GF-D8 (cell line): ENCODE results near the gene PANK3.
"Not testable (repeated sequence)": the region's sequence is repeated elsewhere in the genome, so short reads cannot be mapped to it uniquely, and the experiment has no call there.

Experiments
- DNase-seq: peaks from one replicate; lab custom pipeline; 2025; lab: John Stamatoyannopoulos, UW

Gene PANK3

DNA sequence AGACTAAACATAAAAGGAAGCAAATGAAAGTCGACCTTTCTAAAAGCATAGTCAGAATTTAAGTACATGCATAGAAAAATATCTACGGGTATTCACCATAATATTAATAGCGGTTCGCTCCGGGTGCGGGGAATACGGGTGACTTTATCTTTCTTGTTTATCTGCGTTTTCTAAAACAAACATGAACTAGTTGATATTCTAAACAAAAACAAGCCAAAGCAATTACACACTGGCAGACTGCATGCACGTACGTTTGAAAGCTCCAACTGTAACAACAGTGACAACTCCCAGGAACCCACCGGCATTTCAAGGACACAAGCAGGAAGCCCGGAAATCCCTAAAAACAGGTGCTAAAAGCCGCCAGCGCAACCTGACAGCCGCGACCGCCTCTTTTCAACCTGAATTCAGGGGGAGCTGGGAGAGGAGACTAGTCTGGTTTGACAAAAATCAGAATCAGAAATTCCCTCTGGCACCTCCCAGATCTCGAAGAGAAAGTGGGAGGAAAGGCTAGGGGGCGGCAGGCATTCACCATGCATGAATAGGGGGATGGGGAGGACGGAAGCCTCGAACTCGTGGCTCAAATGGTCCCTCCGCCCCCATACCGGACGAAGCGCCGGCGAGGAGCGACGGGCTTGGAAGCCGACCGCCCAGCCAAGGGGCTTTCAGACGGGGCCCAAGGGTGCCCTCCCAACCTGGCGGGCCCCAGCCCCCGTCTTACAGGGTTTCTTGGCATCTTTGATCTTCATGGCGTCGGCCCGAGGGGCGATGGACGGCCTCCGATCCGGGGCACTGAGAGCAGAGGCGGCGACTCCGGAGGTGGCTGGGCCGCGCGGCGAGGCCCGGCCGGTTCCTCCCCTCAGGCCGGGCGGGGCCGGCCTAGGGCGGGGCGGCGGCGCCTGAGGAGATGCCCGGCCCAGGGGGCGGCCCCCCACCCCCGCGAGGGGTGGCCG is at the start of gene PANK3:
Gene PANK3, minus strand, starts transcription at position 831 of the 950 bp plus-strand sequence. Its CDS starts 85 bp downstream, at position 746.
- peak; percentile 50 for DNase-seq

DNA sequence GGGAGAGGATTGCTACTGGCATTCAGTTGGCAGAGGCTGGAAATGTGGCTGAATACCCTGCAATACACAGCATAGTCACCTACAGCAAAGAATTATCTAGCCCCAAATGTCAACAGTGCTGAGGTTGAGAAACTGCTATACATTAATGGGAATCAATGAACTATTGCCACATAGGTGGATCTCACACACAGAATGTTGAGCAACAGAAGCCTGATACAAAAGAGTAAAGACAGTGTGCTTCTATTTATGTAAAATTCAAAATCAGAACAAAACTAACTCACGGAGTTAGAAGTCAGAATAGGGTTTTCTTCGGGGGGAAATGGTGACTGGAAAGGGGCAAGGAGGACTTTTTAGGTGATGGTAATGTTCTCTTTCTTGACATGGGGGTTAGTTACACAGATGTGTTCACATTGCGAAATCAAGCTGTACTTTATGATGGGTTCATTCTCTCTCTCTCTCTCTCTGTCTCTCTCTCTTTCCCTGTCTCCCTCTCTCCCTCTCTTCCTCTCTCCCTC is 45.7 kb upstream of the PANK3 start:
- no peak for DNase-seq

DNA sequence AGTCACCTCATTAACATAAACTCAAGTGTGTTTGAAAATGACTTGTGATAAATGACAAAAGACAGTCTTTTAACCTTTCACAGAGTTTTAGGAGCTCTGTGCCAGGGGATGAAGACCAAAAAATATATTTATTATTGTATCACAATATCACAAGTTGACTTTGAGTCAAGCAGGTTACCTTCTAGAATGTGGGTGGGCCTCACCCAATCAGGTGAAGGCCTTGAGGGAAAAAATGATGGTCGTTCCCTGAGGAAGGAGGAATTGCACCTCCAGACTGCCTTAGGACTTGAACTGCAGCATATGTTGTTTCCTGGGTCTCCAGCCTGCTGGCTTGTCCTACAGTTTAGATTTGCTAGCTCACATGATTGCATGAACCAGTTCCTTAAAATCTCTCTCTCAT is 41.6 kb upstream of the PANK3 start:
- DNase-seq, result no peak

DNA sequence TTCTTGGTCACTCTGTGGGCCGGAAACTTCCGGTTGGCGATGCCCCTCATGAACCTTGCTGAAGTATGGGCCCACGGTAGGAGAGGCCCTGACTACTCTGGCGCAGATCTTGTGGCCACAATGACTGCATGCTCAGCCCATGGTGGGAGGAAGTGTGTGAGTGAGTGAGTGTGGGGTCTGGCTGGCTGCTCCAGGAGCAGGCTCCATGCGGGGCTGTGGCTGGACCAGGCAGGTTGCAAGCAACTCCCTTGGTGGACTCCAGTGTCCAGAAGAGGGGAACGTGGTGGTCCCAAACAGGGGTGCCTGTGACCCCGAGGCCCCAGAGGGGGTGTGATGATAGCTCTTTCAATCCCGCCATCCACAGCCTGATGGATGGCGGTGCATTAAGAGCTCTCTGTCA is 35.5 kb upstream of the PANK3 start:
- no peak for DNase-seq

DNA sequence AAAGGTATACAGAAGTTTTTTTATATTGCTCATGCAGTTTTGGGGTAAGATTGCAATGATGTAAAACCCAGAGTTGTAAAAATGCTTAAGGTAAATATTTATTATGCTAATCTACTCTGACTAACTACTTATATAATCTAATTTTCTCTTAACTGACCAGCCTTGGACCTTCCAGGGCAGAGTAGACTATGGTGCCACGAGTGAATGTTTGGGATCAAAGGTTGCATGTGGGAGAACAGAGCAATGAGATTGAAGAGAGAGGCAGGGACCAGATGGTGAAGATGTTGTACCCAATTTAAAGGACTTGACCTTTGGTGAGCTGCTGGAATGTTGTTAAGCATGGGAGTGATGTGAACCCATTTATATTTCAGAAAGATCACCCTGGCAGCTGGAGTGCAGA is 34.8 kb upstream of the PANK3 start:
- no peak for DNase-seq

DNA sequence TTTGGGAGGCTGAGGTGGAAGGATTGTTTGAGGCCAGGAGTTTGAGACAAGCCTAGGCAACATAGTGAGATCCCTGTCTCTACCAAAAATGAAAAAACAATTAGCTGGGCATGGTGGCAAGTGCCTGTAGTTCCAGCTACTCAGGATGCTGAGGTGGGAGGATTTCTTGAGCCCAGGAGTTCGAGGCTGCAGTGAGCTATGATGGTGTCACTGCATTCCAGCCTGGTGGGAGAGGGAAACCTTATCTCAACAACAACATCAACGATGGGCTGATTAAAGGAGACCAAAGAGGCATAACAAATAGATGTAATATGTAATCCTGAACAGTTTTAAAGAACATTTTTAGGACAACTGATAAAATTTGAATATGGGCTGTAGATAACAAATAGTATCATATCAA is 34.2 kb upstream of the PANK3 start:
- DNase-seq, result no peak

DNA sequence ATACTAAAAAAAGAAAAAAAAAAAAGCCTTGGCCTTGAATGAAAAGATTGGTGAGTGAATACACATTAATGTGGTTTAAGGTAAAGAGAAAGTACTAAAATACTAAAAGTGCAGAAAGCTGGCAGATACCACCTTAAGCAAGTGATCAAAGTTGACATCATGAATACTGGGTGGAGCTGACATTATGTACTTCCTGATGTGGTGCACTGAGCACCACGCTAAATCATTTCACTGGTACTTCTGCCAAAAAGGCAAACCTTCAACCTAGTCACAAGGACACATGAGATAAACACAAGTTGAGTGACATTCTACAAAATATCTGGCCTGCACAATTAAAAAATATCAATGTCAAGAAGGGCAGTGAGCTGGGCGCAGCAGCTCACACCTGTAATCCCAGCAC is 33.8 kb upstream of the PANK3 start:
- DNase-seq, result no peak

DNA sequence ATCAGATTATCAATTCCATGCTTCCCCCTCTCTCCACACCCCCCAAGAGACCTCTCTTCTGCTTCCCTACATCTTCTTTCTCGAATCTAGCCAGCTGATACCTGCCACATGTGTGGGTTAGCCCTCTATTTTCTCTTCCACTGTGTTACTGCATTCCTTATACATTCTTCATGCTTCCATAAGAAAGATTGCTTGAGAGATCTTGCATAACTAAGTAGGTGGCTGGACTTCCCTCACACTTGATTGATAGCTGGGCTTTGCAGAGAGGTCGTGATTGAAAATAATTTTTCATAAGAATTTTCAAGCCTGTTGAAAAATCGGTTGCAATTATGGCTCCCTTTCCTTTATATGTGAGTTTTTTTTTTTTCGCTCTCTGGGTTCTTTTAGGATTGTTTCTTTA is 33.0 kb upstream of the PANK3 start:
- DNase-seq, result no peak

DNA sequence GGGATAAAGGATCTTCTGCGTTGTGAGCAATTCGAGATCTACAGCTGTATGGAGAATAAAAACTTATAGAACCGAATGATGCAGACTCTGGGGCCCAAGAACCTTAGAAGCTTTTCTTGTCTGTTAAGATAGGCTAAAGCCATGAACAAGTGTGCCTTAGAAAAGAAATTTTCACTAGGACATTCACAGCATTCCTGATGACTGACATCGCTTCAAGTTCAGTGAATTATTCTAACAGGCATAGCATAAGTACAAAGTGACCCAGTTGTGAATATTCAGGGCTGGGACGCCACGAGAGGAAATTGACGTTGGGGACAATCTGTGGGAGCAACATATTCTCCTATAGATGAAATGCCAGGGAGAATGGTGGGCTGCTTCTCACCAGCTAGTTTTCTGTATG is 32.0 kb upstream of the PANK3 start:
- DNase-seq, result no peak

DNA sequence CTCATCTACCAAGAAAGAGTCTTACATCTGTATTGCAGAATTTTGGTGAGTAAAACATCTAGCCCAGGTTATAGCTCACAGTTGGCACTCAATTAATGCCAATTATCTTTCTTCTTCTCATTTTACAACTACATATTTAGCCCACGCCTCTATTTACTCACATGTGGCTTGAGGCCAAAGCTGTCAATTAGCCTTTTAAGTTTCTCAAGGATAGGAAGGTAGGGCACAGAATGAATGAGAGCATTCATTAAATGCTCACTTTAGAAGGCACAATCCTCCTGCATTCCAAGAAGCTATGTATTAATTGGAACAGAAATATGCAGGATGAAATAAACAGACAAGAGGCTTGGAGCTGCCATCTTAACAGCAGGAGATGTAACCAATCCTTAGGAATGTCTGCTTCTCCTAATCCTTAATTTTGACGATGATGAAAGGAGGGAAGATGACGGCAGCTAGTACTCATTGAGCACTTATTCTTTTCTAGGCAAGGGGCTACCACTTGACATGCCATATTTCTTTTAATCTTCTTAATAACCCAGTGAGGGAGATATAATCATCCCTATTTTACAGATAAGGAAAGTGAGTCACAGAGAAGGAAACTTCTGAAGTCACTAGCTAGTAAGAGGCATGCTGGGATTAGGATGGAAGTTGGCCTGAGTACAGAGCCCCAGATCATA is 30.8 kb upstream of the PANK3 start:
- DNase-seq, result no peak

DNA sequence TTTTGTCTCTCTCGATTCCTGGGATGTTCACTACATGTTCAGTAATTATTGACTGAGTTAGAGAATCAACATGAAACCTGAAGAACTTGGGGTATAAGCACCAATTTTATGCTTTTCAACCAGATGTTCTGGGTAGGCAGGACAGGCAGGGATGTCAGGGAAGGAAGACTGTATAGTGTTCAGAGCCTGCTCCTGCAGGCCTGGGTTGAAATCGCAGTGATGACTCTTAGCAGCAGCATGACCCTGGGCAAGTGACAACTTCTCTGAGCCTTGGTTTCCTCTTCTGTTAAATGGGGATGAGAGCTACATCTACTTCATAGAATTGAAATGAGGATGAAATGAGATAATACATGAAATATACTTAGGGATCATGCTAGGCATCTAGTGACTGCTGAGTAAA is 29.7 kb upstream of the PANK3 start:
- DNase-seq, result no peak

DNA sequence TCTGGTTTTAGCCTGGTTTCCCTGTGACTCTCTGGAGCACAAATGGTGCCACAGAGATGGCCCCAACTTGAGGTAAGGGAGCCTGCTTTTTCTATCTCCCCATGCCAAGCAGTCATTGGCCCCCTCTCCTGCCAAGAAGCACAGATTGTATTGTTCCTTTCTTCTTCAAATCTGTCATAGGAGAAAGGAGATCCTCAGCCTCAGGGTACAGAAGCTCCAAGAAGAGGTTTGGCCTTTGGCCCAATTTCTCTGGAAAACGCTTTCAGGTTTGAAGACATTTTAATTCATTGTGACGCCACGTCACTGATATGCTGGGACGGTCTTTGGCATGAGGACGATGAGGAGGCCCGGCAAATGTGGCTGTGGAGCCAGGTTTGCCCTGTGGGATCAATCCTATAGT is 29.2 kb upstream of the PANK3 start:
- no peak for DNase-seq

DNA sequence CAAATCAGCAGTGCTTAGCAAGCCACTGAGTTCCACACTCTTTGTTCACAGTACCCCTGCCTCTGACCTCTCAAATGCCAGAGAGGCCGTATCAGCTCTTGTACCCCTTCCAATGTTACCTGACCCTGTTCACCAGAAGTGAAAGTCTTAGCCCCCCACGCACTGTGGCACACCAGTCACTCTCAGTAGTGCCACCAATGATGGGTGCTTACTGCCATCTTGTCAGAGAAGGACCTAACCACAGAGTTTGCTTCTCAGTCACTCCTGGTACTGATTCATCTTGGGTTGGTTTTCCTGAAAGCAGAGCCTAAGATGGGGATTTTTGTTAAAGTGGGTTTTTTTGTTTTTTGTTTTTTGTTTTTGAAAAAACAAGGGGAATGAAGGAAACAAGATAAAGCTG is 28.8 kb upstream of the PANK3 start:
- DNase-seq, result no peak

DNA sequence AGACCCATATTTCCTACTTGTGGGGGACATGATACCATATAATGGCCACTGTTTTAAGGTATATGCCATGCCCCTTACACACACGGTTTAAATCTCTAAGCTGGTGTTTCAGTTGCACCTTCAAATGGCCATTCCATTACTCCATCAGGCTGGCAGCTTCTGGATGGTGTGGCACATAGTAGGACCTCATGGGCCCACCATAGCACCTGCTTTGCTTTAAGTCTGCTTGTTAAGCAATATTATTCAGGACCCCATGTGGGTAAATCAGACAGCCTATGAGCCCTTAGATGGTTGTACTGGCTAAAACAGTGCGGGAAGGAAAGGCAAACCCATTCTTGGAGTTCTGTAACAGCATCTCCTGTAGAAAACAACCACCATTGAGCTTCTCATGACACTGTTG is 27.4 kb upstream of the PANK3 start:
- no peak for DNase-seq

DNA sequence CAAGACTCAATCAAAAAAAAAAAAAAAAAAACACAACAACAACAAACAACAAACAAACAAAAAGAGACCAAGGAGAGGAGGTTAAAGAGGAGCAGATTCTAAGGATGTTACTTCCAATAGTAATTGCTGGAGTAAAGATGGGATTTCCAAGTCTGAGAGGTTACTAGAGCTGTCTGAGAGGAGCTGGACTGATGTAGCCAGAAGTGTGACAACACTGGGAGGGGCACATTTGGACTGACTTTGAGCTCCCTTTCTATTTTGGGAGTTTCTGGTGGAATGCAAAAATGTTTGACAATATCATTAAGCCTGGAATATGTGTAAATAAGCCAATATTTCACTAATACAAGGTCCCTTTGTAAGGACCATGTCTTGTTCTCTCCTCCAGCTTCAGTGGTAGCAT is 25.3 kb upstream of the PANK3 start:
- DNase-seq, result no peak

DNA sequence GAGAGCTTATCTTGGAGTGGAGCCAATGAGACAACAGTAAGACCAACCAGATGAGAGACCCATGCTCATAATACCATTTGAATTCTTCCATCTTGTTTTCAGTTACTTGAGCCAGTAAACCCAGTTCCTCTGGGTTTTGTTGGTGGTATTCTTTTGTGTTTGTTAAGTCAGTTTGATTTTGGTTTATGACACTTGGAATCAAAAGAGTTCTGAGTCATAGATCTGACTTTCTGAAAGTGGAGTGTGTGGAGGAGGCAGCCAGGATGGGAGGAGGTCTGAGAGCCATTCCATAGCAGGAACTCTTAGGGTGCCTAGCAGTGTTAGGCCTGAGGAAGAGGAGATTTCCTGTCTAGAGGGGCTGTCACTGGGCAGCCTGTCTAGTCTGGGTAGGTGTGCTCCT is 24.6 kb upstream of the PANK3 start:
- no peak for DNase-seq

DNA sequence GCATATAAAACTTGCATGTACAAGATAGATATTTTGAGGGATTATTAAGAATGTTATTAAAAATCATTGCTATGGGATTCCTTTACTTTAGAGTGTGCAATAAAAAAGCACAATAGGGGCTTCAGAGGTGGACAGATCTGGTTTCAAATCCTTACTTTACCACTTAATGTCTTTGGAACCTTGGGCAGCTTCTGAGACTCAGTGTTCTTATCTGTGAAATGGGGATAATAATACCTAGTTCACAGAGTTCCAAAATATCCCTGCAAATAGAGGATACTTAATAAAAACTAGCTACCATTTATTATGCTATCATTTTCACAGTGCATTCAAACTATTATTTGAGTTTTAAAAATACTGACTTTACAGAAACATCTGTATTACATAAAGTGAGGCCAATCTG is 23.3 kb upstream of the PANK3 start:
- no peak for DNase-seq

DNA sequence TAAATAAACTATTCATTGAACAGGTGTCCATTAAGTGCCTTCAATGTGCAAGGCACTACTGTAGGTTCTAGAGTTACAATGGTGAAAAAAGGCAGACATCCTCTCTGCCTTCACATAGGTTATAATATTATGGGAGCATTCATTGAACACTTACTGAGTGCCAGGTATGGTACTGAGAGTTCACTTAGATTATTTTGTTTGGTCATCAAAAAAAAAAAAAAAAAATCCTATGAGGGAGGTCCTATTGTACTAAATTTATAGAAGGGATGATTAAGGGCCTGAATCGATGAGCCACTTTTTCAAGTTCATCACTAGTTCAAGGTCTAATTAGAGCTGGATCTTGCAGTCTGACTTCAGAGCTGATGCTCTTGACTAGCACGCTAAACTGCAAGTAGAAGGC is 22.8 kb upstream of the PANK3 start:
- no peak for DNase-seq

DNA sequence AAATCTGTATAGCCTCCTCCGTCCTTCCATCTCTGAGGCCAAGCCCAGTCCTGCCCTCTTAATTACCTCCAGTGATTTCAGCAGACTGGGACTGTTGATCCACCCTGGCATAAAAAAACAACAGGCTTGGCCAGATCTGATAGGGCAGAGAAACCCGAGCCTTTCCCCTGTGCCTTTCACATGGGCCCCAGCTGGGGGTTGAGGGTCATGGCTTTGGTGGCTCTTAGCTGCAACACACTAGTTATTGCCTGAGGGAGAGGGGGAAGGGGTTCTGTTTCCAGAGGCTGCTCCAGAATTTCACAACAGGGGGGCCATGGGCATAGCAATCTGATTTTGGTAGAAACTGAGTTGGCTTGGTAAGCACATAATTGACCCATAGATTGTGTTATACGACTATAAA is 21.2 kb upstream of the PANK3 start:
- DNase-seq, result no peak

DNA sequence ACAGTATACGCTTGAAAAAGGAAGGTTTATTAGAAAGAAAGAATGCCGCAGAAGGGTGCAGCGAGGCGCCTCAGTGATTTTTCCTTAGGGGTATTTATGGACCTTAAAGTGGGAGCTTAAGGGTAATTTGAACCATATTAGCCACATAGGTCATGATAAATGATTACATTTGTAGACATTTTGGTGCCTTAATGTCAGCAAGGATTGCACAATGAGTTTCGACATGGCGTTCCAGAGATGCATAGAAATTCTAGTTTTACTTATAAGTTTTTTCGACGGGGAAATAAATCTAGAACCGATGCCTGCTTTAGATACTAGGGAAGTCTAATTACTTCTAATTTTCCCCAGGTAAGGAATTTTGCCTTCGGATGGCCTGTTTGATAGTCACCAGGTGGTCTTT is 20.7 kb upstream of the PANK3 start:
- DNase-seq, result no peak

DNA sequence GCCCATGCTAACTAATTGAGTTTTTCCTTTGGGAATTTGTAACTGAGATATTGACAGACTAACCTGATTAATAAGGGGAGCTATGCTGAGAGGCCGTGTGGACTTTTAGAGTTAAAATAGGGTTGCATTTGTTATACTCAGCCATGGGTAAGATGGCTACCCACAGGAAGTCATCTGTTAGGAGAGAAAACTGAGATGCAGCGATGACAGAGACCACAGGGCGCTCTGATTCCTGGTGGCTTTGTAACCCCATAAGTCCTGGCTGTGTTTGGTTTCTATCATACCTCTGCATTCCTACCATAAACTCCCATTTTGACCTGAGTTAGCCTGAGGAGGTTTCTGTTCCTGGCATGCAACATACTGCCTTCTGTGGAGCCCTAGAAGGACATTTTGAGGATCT is 19.5 kb upstream of the PANK3 start:
- DNase-seq, result no peak

DNA sequence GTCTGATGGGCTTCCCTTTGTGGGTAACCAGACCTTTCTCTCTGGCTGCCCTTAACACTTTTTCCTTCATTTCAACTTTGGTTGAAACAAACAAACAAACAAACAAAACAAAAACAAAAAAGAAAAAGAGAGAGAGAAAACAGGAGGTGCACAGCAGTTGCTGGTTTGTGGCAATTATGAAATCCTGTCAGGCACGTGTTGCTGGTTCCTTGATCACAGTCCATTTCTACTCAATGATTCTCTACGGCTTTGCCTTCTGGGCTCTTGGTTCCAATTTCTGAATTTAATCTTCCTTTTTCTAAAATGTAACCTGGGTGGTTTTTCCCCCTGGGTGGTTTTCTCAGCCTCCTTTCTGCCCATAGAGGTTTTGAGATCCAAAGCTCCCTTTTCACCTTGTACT is 17.8 kb upstream of the PANK3 start:
- DNase-seq, result no peak

DNA sequence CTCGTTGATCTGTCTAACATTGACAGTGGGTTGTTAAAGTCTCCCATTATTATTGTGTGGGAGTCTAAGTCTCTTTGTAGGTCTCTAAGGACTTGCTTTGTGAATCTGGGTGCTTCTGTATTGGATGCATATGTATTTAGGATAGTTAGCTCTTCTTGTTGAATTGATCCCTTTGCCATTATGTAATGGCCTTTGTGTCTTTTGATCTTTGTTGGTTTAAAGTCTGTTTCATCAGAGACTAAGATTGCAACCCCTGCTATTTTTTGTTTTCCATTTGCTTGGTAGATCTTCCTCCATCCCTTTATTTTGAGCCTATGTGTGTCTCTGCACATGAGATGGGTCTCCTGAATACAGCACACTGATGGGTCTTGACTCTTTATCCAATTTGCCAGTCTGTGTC is 17.0 kb upstream of the PANK3 start:
- DNase-seq, result not testable (repeated sequence)
